ENCODE results near the gene ITPR1. TPM values are rescaled to one million over a fixed set of nuclear protein-coding genes. Genes with fewer than 3 reads are reported as not detected.

ITPR1 gene
- total and polyA plus RNA-seq, 10 of the 15 experiments (the other 5 are each of a cell fraction or from before 2014, with no cell fraction given): 12.2 to 239 (median 28.4) TPM

- FAIRE-seq (no peak), DNase-seq (ENCODE audit: low read depth, low spot score) (no peak), ATAC-seq (no peak)
- in situ Hi-C loops (cut with MboI): no loop called here
- Histone ChIP-seq H3K9ac (ENCODE audit: control insufficient read depth, insufficient read depth, low read length) (no peak overlapping the region), H3K27me3 (replicated peaks in 1 of 2; ENCODE audit: control insufficient read depth in 2 of 2, insufficient read depth in 2 of 2, low read length in 1 of 2) (no peaks in the 10 kb centered on the region), H2AFZ (ENCODE audit: control insufficient read depth, low read depth, low read length) (no peak overlapping the region), H3K27ac (ENCODE audit: control insufficient read depth, insufficient read depth) (no peak overlapping the region), H3K9me3 (replicated peaks; ENCODE audit: control insufficient read depth, insufficient read depth, low read length) (no peaks in the 10 kb centered on the region), H4K20me1 (ENCODE audit: control insufficient read depth, insufficient read depth) (peaks cover 4% of the 10 kb centered on the region; the same call in 1 of the 2 replicates), H3K79me2 (ENCODE audit: control insufficient read depth, insufficient read depth, low read length) (no peaks in the 10 kb centered on the region), H3K4me3 (no peak overlapping the region), H3K36me3 (ENCODE audit: control insufficient read depth in 2 of 2, insufficient read depth in 2 of 2, low read length in 1 of 2) (no peaks in the 10 kb centered on the region; a peak in 2 of 4 replicates), H3K4me2 (ENCODE audit: control insufficient read depth, insufficient read depth) (no peak overlapping the region), H3K4me1 (ENCODE audit: control insufficient read depth, insufficient read depth, low read length) (no peaks in the 10 kb centered on the region; the same call in 1 of the 2 replicates)
- SMC1A ChIA-PET (ENCODE audit: uncharacterized antibody, unreplicated experiment): interaction anchor here (1.3 kb wide), 1 partner anchor 72 kb away, joined by 4 read pairs; no protein-coding TSS in a partner anchor
- TF ChIP-seq RBBP5 (conservative IDR thresholded peaks at IDR 0.05) (no peak), PML (IDR thresholded peaks at IDR 0.05; ENCODE audit: low read length) (no peak), NFYA (IDR thresholded peaks at IDR 0.05; ENCODE audit: borderline replicate concordance, low read depth, low read length) (no peak), RCOR1 (conservative IDR thresholded peaks at IDR 0.05; ENCODE audit: low read depth, low read length) (no peak), NR2C1 (IDR thresholded peaks at IDR 0.05) (no peak)
- POLR2A ChIA-PET: interaction anchor here (0.7 kb wide), 2 partner anchors 114 to 1245 kb away, joined by 6 read pairs; no protein-coding TSS in a partner anchor
- no TSS peak for BruUV-seq (replicated peaks)
- WGBS (ENCODE audit: insufficient coverage, insufficient replicate concordance, low lambda C conversion rate, missing lambda C conversion rate): 69% methylated on average over 5 of the region's 5 CpGs
- RAD21 ChIA-PET (ENCODE audit: unreplicated experiment): no interaction called here
- CTCF ChIA-PET: no interaction called here
- intact Hi-C loops (cut with micrococcal nuclease; ENCODE audit: unreplicated experiment): no loop called here
Observed at GRCh38 chr3:4565809-4566501, 72.8 kb downstream of the ITPR1 start.

DNA sequence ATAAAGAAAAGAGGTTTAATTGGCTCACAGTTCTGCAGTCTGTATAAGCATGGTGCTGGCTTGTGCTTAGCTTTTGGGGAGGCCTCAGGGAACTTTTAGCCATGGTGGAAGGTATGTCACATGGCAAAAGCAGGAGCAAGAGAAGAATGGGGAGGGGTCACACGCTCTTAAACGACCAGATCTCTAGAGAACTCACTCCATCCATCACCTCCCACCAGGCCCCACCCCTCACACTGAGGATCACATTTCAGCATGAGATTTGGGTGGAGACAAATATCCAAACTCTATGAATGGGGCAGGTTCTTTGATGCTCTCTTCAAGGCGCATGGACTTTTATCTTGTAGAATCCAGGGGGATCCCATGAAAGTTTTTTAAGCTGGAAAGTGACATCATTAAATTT, 75.7 kb downstream of the ITPR1 start:
- ATAC-seq (no peak), FAIRE-seq (no peak), DNase-seq (ENCODE audit: low read depth, low spot score) (no peak)
- Histone ChIP-seq H3K4me2 (ENCODE audit: control insufficient read depth, insufficient read depth) (no peak overlapping the region), H3K27me3 (replicated peaks in 1 of 2; ENCODE audit: control insufficient read depth in 2 of 2, insufficient read depth in 2 of 2, low read length in 1 of 2) (no peaks in the 10 kb centered on the region), H3K9ac (ENCODE audit: control insufficient read depth, insufficient read depth, low read length) (no peak overlapping the region), H3K79me2 (ENCODE audit: control insufficient read depth, insufficient read depth, low read length) (no peaks in the 10 kb centered on the region), H2AFZ (ENCODE audit: control insufficient read depth, low read depth, low read length) (no peak overlapping the region), H3K27ac (ENCODE audit: control insufficient read depth, insufficient read depth) (no peak overlapping the region), H3K9me3 (replicated peaks; ENCODE audit: control insufficient read depth, insufficient read depth, low read length) (no peaks in the 10 kb centered on the region), H4K20me1 (ENCODE audit: control insufficient read depth, insufficient read depth) (peaks cover 5% of the 10 kb centered on the region; the same call in 1 of the 2 replicates), H3K36me3 (ENCODE audit: control insufficient read depth in 2 of 2, insufficient read depth in 2 of 2, low read length in 1 of 2) (no peaks in the 10 kb centered on the region; a peak in 2 of 4 replicates), H3K4me1 (ENCODE audit: control insufficient read depth, insufficient read depth, low read length) (no peaks in the 10 kb centered on the region; the same call in 1 of the 2 replicates), H3K4me3 (no peak overlapping the region)
- in situ Hi-C loops (cut with MboI): no loop called here
- intact Hi-C loops (cut with micrococcal nuclease; ENCODE audit: unreplicated experiment): no loop called here
- POLR2A ChIA-PET: interaction anchor here (0.6 to 1.4 kb wide), 2 partner anchors 25 to 65 kb away, joined by 3 read pairs; no protein-coding TSS in a partner anchor
- WGBS (ENCODE audit: insufficient coverage, insufficient replicate concordance, low lambda C conversion rate, missing lambda C conversion rate): 61% methylated on average over 3 of the region's 3 CpGs
- no TSS peak for BruUV-seq (replicated peaks)
- SMC1A ChIA-PET (ENCODE audit: uncharacterized antibody, unreplicated experiment): interaction anchor here (0.5 to 3.5 kb wide), 3 partner anchors 15 to 218 kb away, joined by 3 to 13 read pairs (median 3); no protein-coding TSS in a partner anchor
- CTCF ChIA-PET: interaction anchor here (0.6 to 1.1 kb wide), 3 partner anchors 12 to 223 kb away, joined by 3 read pairs; no protein-coding TSS in a partner anchor
- RAD21 ChIA-PET (ENCODE audit: unreplicated experiment): no interaction called here
- TF ChIP-seq MTA3 (IDR thresholded peaks at IDR 0.05; ENCODE audit: borderline replicate concordance, low read length) (no peak), BCLAF1 (IDR thresholded peaks at IDR 0.05) (no peak), EP300 (IDR thresholded peaks at IDR 0.05; ENCODE audit: borderline replicate concordance in 1 of 2, control insufficient read depth in 1 of 2, low read depth in 2 of 2, low read length in 2 of 2) (no peak), HDAC6 (IDR thresholded peaks at IDR 0.05; ENCODE audit: unreplicated experiment) (no peak), NBN (IDR thresholded peaks at IDR 0.05) (no peak), NFYA (IDR thresholded peaks at IDR 0.05; ENCODE audit: borderline replicate concordance, low read depth, low read length) (no peak), SMARCA5 (IDR thresholded peaks at IDR 0.05) (no peak), CBX5 (IDR thresholded peaks at IDR 0.05; ENCODE audit: low read depth) (no peak), RB1 (IDR thresholded peaks at IDR 0.05; ENCODE audit: borderline replicate concordance) (no peak)

Measured in GM12878 (cell line).